ENCODE measurements around the gene LY86. TPM values are rescaled to one million over a fixed set of nuclear protein-coding genes. Genes with fewer than 3 reads are reported as not detected.

Gene LY86
- total and polyA plus RNA-seq, 4 donors = 5.2 to 12.4 (median 9.6) TPM

DNA sequence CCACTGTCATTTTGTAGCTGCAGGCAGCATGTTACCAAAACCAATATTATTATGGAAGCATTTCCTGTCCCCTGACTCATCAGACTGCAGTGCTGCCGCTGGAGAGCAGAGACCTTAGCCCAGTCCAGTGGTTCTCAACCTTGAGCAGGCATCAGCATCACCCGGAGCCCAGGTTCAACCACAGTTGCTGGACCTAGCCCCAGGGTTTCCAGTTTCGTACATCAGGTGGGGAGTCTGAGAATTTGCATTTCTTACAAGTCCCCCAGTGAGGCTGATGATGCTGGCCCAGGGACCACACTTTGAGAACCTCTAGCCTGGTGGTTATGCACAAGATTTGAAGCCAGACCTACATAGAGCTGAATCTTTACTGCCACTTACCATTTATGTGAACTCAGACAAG is 47.3 kb downstream of the LY86 start:
- Histone ChIP-seq H3K36me3 (ENCODE audit: control insufficient read depth in 4 of 4, insufficient read depth in 4 of 4, low read length in 4 of 4) (no peaks in the 10 kb centered on the region), H3K4me3 (no peak overlapping the region), H3K27ac (ENCODE audit: low read depth in 1 of 2, low read length in 1 of 2) (no peak overlapping the region), H3K9ac (ENCODE audit: insufficient read depth in 1 of 2, low read length in 2 of 2) (no peak overlapping the region), H3K4me1 (ENCODE audit: control insufficient read depth in 5 of 5, insufficient read depth in 5 of 5, low read length in 5 of 5) (peaks cover 0 to 18% (median 10%) of the 10 kb centered on the region in 5 donors), H3K9me3 (ENCODE audit: control insufficient read depth in 4 of 4, insufficient read depth in 3 of 4, low read length in 3 of 4) (no peaks in the 10 kb centered on the region), H3K27me3 (ENCODE audit: control insufficient read depth in 3 of 3, insufficient read depth in 3 of 3, low read length in 2 of 3) (no peaks in the 10 kb centered on the region)
- DNase-seq (no peak), ATAC-seq (ENCODE audit: insufficient read depth, low FRiP score) (no peak)
- TF ChIP-seq, protein P1, sequence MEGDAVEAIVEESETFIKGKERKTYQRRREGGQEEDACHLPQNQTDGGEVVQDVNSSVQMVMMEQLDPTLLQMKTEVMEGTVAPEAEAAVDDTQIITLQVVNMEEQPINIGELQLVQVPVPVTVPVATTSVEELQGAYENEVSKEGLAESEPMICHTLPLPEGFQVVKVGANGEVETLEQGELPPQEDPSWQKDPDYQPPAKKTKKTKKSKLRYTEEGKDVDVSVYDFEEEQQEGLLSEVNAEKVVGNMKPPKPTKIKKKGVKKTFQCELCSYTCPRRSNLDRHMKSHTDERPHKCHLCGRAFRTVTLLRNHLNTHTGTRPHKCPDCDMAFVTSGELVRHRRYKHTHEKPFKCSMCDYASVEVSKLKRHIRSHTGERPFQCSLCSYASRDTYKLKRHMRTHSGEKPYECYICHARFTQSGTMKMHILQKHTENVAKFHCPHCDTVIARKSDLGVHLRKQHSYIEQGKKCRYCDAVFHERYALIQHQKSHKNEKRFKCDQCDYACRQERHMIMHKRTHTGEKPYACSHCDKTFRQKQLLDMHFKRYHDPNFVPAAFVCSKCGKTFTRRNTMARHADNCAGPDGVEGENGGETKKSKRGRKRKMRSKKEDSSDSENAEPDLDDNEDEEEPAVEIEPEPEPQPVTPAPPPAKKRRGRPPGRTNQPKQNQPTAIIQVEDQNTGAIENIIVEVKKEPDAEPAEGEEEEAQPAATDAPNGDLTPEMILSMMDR (IDR thresholded peaks at IDR 0.05; ENCODE audit: control extremely low read depth, extremely low read depth) = no peak
- WGBS, 2 donors = 88% methylated on average over 3 of the region's 3 CpGs

DNA sequence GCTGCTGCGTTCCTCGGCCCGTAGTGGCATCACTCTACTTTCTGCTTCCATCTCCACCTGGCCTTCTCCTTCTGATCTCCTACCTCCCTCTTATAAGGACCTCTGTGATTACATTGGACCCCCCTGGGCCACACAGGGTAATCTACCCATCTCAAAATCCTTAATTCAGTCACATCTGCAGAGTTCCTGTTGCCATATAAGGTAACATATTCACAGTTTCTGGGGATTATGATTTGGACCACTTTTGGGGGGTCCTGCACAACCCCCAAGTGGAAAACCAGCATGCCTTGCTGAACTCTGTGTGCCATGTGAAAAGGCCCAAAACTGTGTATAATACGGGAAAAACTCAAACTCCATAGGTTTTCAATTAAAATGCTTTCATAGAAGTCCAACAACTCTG is 51.1 kb downstream of the LY86 start:
- peaks cover 0 to 3% (median 0%) of the 10 kb centered on the region in 5 donors for H3K4me1 ChIP-seq (ENCODE audit: control insufficient read depth in 5 of 5, insufficient read depth in 5 of 5, low read length in 5 of 5)
- no peak overlapping the region for H3K4me3 ChIP-seq
- no peaks in the 10 kb centered on the region for H3K9me3 ChIP-seq (ENCODE audit: control insufficient read depth in 4 of 4, insufficient read depth in 3 of 4, low read length in 3 of 4)
- no peak overlapping the region for H3K9ac ChIP-seq (ENCODE audit: insufficient read depth in 1 of 2, low read length in 2 of 2)
- TF ChIP-seq, protein P1 (IDR thresholded peaks at IDR 0.05; ENCODE audit: control extremely low read depth, extremely low read depth) = no peak
- ATAC-seq (ENCODE audit: insufficient read depth, low FRiP score) (no peak), DNase-seq (no peak)
- no peak overlapping the region for H3K27ac ChIP-seq (ENCODE audit: low read depth in 1 of 2, low read length in 1 of 2)
- 96 to 99% methylated on average over 4 of the region's 4 CpGs for WGBS, 2 donors
- no peaks in the 10 kb centered on the region for H3K36me3 ChIP-seq (ENCODE audit: control insufficient read depth in 4 of 4, insufficient read depth in 4 of 4, low read length in 4 of 4)
- H3K27me3 ChIP-seq (ENCODE audit: control insufficient read depth in 3 of 3, insufficient read depth in 3 of 3, low read length in 2 of 3) = no peaks in the 10 kb centered on the region

DNA sequence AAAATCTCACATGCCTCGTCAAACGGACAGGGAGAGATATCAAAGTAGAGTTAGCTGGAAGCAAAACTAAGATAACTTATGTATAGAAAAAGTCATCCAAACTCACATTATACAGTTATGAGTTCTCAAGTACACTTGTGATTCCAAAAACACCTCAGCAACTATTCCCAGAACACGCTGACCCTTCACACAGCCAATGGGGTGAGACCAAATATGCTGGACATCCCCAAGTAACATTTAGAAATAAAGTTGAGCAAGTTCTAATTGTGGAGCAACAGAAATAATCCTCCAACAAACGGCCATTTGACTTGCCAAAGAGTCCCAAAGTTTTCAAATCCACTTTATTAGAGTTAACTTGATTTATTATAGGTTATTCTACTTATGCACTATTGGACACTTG is 52.4 kb downstream of the LY86 start:
- 75 to 86% methylated on average over 4 of the region's 4 CpGs for WGBS, 2 donors
- Histone ChIP-seq H3K9ac (ENCODE audit: insufficient read depth in 1 of 2, low read length in 2 of 2) (no peak overlapping the region), H3K27ac (ENCODE audit: low read depth in 1 of 2, low read length in 1 of 2) (no peak overlapping the region), H3K9me3 (ENCODE audit: control insufficient read depth in 4 of 4, insufficient read depth in 3 of 4, low read length in 3 of 4) (no peaks in the 10 kb centered on the region), H3K4me3 (no peak overlapping the region), H3K27me3 (ENCODE audit: control insufficient read depth in 3 of 3, insufficient read depth in 3 of 3, low read length in 2 of 3) (no peaks in the 10 kb centered on the region), H3K36me3 (ENCODE audit: control insufficient read depth in 4 of 4, insufficient read depth in 4 of 4, low read length in 4 of 4) (no peaks in the 10 kb centered on the region), H3K4me1 (ENCODE audit: control insufficient read depth in 5 of 5, insufficient read depth in 5 of 5, low read length in 5 of 5) (peaks cover 0 to 3% (median 0%) of the 10 kb centered on the region in 5 donors)
- DNase-seq (no peak), ATAC-seq (ENCODE audit: insufficient read depth, low FRiP score) (no peak)
- TF ChIP-seq, protein P1 (IDR thresholded peaks at IDR 0.05; ENCODE audit: control extremely low read depth, extremely low read depth) = no peak

DNA sequence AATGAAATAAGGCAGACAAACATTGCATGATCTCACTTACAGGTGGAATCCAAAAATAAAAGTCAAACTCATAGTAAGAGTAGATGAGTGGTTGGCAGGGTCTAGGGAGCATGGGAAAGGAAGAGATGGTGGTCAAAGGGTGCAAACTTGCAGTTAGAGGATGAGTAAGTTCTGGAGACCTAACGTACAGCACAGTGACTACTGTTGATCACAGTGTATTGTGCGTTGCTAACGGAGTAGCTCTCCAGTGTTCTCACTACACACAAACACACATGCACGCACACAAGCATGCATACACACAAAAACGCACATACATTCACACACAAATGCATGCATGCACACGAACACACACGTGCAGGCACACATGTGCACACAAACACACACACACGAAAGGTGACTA is 54.9 kb downstream of the LY86 start:
- no peak for DNase-seq
- no peak for ATAC-seq (ENCODE audit: insufficient read depth, low FRiP score)

More for the DNA sequence above, 54.9 kb downstream of the LY86 start:
- 92 to 94% methylated on average over 8 of the region's 8 CpGs for WGBS, 2 donors
- no peak overlapping the region for H3K27ac ChIP-seq (ENCODE audit: low read depth in 1 of 2, low read length in 1 of 2)
- peaks cover 0 to 4% (median under 1%) of the 10 kb centered on the region in 4 donors for H3K9me3 ChIP-seq (ENCODE audit: control insufficient read depth in 4 of 4, insufficient read depth in 3 of 4, low read length in 3 of 4)
- H3K9ac ChIP-seq (ENCODE audit: insufficient read depth in 1 of 2, low read length in 2 of 2) = no peak overlapping the region
- peaks cover 0 to 3% (median 0%) of the 10 kb centered on the region in 5 donors for H3K4me1 ChIP-seq (ENCODE audit: control insufficient read depth in 5 of 5, insufficient read depth in 5 of 5, low read length in 5 of 5)
- H3K4me3 ChIP-seq = no peak overlapping the region
- no peaks in the 10 kb centered on the region for H3K36me3 ChIP-seq (ENCODE audit: control insufficient read depth in 4 of 4, insufficient read depth in 4 of 4, low read length in 4 of 4)
- TF ChIP-seq, protein P1 (IDR thresholded peaks at IDR 0.05; ENCODE audit: control extremely low read depth, extremely low read depth) = no peak
- H3K27me3 ChIP-seq (ENCODE audit: control insufficient read depth in 3 of 3, insufficient read depth in 3 of 3, low read length in 2 of 3) = no peaks in the 10 kb centered on the region

Measured in lung (tissue), 12 donors.